ENCODE measurements around the gene ZNF423.

ZNF423 gene

DNA sequence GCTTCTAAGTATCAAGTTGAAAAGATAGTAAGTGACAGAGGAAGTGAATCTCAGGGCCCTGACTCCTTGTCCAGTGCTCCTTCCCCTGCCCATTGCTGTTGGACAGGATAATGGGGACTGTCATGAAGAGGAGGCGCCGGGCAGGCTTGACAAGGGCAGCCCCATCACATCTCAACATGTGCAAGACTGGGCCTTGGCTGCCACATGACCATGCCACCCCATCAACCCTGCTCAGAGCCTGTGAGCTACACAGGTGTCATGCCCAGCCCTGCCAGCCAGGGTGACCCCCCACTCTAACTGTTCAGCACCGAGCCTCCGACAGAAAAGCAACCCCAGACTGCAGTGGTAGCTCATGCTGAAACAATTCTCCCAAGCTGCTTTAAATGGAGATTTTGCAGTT lies 310.7 kb downstream of the ZNF423 start:
- DNase-seq: no peak

DNA sequence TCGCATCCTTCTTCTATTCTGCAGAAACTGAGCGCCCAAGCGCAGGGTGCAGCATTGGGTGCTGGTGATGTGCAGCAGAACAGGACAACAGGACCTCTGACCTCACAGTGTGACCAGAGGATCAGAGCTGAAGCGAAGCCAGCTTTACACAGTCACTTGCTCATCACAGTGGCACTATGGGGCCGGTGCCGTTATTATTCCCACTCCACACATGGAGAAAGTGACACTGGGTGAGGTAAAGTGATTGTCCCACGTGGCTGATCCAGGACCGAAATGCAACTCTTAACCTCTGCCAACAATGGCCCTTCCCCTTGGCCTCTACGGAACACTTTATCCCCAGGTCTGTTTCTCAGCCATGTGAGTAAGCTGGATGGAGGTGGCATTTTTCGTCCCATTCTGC lies 311.1 kb downstream of the ZNF423 start:
- no peak for DNase-seq

DNA sequence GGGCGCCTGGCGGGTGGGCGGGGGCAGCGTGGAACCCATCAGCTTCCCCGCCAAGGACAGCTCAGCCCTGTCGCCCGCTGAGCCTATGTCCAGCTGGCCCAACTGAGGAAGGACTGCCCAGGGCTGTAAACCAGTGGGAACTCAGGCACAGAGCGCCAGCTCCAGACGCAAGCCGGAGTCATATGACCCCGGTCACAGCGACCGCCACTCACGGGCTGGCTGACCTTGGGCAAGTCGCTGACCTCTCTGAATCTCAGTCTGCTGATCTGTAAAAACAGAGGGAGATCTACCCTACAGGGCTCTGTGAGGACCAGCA lies 312.3 kb downstream of the ZNF423 start:
- DNase-seq: no peak

DNA sequence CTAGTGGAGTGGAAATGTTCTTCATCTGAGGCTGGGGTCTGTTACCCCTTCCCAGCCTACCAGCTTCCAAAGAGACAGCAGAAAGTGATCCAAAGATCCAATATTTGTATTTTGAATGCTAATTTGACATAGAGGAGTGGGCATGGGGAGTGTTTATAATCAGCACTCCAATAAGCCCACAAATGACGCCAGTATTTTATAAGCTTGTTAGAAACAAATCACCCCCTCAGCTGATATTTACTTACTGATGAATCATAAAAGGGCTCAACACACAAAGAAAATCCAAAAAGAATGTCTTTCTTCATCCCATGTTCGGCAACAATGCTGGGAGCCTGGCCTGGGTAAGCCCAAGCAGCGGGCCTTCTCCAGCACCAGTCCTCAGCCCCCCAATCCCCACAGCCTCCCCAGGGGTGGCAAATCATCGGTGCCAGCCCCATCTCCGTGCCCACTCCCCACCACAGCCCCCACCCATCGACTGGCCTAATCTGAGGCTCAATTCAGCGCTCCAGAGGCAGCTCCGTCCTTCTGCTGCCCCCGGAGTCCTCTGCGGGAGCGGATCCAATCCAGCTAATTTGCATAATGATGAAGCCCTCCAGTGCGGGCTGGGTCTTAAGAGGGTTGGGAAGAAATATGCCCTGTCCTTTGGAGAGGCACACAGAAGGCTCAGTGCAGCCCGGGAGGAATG lies 312.8 kb downstream of the ZNF423 start:
- DNase-seq: no peak

DNA sequence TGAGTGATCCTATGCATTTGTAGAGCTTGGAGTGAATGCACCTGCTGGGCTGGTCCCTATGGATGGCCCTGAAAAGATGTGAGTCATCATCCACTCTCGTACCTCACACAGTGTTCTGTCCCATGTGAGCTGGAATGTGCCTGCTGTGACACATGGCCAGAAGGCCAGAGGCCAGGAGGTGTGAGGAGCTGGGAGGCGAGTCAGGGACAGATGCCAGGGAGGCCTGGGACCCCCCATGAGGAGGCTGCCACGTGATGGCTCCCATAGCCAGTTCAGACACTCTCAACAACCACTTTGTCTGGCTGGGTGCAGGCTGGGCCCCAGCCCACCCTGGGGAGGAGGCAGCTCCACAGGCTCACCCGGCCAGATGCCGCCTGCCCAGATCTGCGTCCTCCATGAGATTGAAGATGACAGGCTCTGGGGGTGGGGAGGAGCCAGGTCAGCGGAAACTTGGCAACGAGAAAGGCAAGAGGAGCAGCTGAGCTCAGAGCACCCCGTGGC lies 313.5 kb downstream of the ZNF423 start:
- DNase-seq: no peak

DNA sequence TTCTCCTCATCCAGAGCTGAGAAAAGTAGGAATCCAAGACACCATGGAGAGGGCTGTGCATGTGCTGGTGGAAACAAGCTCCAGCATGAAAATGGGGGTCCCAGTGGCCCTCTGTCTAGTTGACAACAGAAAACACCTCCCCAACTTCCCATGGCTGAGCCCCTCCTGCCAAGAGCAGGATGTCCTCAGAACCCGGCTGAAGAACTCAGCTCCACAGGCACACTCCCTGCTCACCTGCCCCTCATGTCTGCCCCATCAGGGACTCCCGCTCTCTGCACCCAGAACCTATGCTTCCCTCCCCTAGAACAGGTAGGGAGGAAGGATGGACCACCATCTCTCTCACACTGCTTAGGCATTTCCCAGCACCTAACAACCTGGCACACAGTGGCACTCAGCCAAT lies 315.1 kb downstream of the ZNF423 start:
- no peak for DNase-seq

DNA sequence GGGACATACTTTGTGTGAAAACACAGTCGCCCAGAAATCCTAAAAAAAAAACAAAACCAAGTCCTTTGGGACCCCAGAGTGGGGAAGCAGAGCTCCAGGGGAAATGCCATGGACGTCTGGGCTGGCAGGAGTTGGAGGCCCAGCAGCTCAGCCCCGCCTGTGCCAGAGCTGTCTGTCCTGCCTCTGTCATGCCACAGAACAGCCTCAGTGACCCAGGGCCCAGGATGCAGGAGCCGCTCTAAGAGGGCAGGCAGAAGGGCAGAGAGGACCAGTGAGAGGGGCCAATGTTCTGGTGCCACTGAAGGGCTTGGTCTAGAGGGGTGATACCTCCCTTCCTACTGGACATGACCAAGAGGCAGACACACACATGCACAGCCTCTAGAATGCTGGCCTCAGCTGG lies 316.2 kb downstream of the ZNF423 start:
- DNase-seq: no peak

DNA sequence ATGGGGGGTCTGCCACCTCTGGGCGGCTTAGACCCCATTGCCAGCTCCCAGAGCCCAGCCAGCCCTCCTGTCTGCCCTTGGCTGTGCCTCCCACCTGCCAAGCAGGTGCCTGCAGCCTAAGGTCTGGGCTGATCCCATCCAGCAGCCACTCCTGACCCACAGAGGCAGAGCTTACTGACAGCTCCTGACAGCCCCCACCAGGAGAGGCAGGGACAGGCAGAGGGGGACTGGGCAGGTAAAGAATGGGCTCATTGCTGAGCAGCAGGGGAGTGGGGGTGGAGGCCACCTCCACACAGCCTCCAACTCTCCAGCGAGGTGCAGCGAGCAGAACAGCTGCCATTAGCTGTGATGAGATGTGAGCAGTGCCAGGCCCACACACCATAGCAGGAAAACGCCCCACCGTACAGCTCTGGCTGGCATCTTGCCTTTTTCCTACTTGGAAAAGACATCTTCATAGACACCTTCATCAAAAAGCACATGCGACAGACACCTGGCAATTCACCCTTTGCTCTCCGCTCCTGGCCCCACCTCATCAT lies 317.9 kb downstream of the ZNF423 start:
- DNase-seq: no peak

DNA sequence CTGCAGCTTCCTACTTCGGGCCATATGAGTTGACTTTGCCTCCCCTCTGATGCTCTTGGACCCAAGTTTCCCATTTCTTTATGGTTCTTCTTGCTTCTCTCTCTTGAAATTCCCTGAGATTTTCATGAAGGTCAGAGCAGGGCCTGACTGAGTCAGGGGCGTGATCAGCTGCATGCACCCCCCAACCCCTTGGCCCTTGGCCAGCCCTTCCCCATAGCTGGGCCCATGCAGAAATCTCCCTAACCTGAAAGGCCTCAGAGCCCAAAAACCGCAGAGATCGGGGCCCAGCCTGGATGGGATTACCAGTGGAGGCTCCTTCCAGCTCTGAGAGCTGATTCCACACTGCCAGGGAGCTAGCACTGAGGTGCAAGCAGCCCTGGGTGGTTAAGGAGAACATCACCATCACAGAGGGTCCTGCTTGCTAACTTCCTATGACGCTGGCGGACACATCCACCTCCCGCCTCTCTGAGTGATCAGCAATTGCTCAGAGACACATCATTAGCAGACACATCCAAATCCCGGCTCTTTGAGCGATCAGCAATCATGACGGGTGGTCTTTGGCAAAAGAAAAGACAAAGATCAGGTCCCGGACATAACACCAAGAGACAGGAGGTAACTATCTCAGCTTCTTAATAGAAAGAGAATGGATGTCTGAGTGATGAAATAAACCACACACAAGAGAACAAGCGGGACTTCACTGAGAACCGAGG lies 320.9 kb downstream of the ZNF423 start:
- no peak for DNase-seq

DNA sequence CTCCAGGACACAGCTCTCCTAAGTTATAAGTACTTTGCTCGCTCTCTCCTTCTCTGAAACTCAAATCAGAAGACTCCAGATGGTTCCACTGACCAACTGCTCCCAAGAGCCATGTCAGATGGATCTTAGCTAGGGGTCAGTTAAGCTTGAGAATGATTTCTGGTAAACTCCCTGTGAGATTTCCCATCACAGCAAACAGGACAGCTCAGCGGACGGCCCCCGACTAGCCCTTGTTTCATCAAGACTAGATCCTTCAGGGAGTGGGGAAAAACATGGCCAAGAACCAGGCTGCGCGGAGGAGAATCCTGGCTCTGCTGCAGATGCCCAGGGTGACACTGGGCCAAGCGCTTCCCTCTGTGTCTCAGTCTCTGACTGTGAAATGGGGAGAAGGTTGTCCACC lies 322.5 kb downstream of the ZNF423 start:
- no peak for DNase-seq

DNA sequence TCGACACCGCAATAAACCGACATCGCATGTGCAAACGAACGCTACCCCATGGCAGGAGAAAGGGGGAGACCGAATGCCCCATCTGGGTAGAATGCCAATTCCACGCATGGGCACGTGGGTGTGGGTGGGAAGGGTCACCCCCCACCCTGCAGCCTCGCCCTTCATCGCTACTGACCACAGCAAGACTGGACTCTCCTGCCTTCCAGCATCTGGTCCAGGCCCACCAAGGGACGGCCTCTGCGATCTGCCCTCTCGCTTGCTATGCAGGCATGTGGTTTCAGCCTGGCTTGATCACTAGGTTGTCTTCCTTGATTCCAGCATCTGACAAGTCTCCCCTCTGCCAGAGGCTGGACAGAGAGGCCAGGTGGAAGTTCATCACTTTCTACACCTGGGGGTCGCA lies 323.0 kb downstream of the ZNF423 start:
- DNase-seq: no peak

DNA sequence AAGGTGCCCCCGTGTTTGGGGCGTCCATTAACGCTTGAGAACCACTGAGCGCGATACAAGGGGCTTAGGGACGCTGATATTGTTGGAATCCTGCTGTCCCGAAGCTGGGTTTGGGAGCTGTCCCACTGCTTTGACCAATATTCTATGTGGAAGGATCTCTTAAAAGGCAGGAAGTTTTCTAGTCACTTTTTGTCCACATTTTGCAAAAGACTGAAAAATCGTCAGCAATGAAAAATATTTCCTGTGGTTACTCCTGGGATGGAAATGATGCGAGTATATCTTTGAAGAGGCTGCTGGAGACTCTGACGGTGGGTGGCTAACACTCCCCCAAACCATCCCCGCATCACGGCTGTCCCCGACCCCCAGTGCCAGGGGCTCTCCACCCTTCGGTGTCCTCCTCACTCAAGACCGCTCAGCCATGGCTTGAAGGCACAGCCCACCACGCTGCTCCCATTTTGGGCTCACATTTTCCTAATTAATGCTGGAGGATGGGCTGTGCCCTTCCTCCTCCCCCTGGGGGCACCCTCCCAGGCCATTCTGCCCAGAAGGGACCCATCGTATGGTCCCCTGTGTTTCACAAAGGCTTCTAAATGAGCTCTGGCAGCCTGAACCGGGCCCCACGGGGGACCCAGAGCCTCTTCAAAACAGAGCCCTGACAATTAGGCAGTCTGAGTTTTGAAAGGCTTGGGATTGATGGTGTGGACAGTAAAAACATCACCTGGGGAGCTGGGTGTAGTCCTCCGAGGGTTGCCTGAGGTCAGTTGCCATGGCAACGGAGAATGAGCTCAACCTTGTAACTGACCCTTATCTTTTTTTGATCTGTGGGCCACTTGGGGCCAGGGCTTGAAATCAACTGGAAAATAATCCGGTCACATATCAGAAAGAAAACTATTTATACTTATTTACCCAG lies 323.7 kb downstream of the ZNF423 start:
- DNase-seq: no peak

DNA sequence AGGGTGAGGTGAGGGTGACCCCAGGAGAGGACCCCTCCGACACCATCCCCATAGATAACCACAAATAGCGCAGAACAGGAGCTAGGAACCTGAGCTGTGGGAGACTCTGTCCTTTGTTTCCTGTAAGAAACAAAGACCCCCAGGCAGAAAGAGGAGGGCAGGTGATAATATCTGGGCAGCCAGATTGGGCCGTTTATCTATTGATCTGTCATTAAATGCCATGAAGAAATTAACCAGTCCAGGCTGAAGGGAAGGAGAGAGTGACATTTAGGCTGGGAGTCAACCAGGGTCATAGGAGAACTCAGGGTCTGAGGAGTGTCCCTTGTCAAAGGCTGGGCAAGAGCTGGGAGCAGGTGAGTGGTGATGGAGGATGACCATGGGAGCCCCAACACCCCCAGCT lies 324.5 kb downstream of the ZNF423 start:
- no peak for DNase-seq

DNA sequence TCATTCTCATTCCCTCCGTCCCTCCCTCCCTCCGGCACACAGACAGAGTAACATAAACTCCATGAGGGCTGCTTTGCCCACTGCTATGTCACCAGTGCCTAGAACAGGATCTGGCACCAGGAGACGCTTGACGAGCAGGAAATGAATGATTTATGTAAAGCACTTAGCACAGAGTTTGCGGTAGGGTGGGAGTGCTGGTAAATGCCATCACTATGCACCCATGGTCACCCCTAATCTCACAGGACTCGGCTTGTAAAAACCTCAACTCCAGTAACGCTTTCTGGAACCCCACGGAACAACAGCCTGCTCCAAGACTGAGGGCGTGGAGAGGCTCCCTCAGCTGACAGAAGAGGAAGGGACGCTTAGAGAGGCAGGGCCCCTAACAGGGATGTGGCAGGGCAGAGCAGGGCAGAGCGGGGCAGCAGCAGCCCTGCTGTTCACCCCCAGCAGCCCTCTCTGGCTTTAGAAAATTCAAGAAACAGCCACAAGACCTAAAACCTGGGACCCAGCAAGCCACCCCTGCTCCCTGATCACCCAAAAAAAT lies 325.4 kb downstream of the ZNF423 start:
- no peak for DNase-seq

DNA sequence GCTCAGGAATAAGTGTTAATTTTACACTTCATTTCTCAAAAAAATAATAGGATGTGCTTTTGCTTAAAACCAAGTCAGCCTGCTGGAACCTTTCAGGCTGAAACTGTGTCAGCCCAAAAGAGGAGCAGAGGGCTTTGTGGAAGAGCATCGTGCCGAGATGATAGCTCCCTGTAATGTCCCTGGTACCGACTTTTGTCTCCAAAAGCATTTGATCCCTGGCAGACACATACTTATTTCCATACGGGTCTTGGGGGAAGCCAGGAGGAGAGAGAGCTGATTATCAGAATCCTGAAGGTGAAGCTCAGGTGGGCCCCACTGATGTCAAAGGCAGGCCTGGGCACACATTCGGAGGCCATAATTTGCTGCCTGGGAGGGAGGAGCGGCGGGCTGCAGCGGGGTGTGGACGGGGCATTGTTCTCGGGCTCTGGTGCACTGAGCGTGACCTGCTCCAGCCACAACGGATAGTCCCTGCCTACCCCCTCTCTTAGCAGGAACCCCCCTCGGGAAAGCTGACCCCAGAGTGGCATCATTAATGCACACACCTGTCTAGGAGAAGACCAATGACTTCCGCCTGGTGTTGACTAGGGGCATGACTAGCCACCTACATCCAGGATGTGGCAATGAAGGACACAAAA lies 326.4 kb downstream of the ZNF423 start:
- no peak for DNase-seq

DNA sequence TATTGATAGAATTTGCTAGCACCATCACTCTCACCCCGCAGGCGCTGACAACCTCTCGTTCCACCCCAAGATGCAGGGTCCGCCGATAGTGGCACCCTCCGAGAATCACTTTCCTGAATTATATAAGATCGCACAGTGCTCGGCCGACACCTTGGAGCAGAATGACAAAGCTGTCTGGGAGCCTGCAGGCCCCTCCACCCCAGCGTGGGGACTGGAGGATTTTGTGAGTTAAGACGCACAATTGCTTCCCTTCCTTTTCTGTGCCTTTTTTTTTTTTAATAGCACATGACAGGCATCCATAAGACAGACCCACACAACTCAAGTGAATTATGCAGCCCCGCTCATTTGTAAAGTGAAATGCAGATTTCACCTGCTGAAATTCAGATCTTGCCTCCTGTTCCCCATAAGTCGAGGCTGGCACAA lies 327.0 kb downstream of the ZNF423 start:
- no peak for DNase-seq

DNA sequence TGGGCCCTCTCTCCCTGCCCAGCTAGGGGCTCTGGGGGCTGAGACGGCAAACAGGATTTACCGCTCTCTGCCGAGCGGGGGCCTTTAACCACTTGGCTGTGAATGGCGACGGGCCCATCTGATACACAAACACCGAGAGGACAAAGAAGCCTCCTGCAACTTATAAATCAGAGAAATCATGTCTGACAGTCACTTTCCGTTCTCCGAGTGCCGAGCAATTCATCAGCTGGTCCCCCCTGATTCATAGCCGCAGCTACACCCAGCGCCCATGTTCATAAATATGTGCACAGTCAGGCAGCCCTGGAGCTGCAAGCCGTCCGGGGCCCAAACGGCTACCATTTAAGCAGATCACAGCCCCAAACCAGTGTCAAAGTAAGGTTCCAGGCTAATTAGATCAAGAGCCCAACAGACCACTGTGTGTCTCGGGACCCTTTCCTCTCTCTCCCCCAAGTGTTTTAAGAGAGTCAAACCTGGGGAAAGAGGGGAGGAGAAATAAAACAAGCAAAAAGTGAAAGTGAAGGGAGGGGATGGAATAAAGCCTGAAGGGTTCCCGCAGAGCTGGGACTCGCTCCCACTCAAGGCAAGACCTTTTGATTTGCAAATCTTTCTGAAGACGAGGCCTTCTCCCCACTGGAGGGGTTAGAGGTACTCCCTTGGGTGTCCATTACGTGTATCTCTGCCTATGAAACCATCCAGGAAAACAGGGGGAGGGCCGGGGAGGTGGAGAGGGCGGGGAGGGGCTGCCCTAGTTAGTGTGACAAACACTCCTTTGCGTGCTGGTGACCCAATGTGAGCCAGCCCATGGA lies 327.6 kb downstream of the ZNF423 start:
- DNase-seq: no peak

DNA sequence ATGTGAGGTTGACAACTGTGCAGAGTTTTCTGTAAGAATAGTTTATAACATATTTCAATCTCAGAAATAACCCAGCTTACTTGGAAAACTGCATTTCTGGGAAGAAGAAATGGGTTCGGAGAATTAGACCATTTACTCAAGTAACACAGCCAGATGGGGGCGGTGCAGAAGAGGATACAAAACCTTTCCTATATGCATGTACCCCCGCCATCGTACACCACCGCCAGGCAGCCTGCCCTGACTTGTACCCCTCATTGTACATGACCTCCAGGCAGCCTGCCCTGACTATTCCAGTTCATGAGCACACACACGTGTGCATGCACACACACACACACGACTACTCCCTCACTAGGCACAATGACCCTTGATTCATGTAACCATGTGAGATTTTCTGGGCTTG lies 328.3 kb downstream of the ZNF423 start:
- DNase-seq: no peak

DNA sequence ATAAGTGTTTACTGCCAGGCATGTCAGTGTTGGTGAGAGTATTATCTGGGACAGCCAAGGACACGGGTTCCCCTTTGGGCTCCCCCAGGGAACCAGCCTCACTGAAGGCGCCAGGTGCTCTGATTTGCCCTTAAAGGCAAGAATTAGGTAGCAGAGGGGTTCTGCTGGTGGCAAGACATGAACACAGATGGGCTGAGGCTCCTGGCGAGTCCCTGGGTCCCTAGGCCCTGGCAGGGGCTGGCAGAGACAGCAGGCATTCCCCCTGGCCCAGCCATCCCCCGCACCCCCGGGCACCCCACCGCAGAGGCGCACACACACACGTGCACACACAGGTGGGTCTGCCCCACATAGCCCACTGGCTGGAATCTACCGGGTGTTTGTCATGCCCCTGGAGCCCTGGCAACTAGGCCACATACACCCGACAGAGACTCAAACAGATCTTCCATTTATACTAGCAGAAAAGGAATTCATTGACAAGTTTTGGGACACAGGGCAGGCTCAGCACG lies 329.0 kb downstream of the ZNF423 start:
- no peak for DNase-seq

DNA sequence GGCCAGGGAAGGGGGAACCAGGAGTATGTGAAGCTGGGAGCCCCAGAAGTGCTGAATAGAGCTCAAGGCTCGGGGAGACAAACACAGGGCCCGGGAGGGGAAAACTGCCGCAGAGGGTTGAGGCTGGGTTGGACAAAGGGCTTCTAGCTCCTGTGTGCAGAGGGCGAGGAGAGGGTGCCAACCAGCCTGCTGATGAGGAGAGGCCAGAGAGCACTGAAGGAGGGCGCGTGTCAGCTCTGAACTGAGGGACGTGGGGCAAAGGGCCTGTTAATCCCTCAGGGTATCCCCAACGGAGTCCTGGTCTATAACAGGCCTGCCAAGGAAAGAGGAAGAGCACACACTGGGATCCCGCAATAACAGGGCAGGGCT lies 331.0 kb downstream of the ZNF423 start:
- DNase-seq: no peak

DNA sequence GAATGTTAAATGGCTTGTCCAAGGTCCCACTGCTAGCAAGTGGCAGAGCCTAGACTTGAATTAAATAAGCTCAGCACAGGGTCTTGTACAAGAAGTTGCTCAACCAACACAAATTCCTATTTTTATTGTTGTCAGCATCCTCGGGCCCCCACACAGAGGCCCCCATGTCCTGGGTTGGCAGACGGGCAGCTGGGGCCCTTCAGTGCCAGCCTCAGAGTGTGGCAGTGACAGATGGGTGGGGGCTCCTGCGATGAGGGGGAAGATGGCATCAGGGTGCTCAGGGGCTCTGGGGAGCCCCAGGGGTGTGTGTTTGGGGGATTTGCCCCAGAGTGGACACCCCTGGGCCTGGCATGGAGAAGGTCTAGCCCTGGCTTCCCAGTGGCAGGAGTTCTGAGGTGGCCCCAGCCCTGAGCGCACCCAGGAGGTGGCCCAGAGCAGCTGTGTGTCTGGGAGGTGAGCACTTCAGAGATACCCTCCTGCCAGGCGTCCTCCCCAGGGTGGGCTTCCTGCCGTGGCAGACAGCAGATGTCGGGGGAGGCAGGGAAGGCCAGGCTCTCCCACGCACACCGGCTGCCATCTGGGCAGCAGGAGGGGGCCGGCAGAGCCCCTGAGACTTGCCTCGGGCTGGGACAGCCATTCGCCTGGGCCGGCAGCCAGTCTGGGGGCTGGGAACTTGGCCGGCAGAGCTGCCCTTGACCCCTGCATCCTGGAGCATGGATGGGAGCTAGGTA lies 331.5 kb downstream of the ZNF423 start:
- DNase-seq: no peak

Data from islet precursor cell (in vitro differentiated cells).